NCI-H1436 treated with DMSO at 0.1 percent for 48 hours (cell line): ENCODE data around the gene PNPLA2.

Experiments
- DNase-seq: peaks from one replicate; lab custom pipeline; 2025; lab: John Stamatoyannopoulos, UW

PNPLA2 gene

DNA sequence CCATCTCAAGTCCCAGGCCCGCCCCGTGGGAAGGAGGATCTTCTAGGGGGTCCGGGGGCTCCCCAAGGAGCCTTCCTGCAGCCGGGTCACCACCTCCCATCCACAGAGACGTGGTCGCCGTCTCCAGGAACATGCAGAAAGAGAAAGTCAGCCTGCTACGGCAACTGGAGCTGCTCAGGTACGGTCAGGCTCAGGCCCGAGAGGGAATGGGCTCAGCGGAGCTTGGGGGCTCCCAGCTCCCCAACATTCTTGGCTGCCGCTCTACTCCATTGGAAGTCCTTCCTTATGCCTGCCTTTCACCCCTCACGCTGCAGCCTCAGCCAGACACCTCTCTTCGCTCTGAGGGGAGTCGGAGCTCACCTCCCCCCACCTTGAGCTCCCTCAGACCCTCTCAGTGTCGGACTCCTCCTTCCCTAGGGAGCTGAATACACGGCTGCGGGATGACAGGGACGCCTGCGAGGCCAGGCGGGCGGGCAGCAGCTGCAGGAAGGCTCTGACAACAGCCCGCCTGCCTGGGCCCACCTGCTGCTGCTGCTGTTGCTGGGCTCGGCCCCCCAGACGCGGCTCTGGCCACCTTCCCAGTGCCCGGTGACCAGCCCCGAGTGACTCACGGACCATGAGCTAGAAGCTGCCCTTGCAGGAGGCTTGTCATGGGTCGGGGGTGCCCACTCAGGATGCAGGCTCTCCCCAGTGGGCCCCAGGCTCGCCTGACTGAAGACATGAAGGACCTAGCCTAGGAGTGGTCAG lies 12.6 kb downstream of the PNPLA2 start:
- no peak for DNase-seq

- no peak for DNase-seq
Measured at GRCh38 chr11:831961-832528, 13.3 kb downstream of the PNPLA2 start.

DNA sequence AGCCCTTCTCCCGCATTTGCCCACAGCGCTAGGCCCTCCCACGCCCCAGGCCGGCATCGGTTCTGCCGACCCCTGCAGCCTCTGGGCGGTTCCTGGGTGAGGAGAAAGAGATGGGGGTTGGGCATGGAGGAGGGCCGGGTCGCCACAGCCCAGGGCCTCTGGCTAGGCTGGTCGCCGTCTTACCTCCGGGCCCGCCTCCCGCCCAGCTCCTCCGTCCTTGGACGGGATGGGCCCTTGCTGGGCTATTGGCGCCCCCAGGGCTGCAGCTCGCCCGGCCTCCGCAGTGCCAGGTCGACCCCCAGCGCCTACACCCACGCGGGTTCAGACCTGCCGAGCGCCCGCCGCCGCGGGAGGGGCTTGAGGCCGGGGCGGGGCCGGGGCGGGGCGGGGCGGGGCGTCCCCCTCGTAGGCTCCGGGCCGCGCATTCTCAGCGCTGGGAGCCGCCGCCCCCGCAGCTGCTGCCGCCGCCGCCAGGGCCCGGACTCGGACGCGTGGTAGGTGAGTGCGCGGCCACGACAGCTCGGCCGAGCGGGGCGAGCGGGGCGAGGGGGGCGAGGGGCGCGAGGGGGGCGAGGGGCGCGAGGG lies 13.9 kb downstream of the PNPLA2 start, which contains the start of gene CD151:
TSS of gene CD151 (plus strand) at position 424 of the 585 bp plus-strand sequence. CDS start 3,118 bp downstream, outside the sequence.
- DNase-seq, result no peak

- DNase-seq, result no peak
Measured at GRCh38 chr11:833114-833791, 14.5 kb downstream of the PNPLA2 start.

DNA sequence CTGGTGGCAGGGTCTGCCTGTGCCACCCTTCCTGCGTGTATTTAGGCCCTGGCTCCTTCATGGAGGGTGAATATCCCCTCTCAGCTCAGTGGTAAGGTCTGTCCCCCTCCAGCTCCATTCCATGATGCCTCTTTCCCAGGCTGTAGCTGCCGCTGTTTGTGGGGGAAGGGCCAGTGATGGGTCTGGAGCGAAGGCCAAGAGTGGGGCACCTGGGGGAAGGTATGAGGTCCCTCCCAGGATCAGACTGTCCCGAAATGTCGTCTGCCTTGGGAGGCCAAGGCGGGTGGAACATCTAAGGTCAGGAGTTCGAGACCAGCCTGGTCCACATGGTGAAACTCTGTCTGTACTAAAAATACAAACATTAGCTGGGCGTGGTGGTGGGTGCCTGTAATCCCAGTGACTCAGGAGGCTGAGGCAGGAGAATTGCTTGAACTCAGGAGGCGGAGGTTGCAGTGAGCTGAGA lies 15.2 kb downstream of the PNPLA2 start:
- no peak for DNase-seq

DNA sequence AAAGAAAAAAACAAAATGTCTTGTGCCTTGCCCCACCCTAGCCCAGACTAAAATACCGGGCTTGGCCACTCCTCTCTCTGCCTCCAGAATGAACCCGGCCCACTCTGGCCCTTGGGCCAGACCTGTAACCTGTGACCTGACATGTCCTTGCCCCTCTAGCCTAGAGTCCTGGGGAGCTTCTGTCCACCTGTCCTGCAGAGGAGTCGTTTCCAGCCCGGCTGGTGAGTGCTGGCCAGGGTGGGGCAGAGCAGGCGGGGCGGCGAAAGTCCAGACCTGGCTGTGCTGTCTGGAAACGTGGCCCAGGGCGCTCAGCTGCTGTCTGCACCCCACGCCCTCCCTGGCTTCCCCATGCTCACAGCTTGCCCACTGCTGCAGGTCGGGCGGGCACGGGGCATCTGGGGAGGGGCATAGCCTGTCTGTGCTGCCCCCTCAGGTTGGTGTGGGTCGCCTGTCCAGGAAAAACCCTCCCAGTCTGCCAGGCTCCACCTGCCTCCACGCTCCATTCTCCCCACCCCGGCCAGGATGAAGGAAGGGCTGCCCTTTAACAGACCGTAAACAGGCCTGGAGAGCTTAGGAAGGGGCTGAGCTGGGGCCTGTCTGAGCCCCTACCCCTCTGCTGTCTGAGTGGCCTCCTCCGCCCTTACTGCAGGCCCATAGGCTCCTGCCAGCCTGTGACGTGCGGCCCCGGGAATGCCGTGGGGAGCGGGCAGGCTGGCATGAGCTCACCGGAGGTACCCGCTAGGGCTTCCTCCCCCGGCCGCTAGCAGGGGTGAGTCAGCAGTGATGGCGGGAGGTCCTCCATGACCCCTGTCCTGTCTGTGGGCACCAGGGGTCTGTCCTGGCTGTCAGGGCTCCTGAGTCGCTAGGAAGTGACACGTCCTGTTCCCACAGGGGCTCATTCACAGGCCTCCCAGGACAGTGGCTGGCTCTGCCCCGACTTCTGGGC lies 15.9 kb downstream of the PNPLA2 start:
- DNase-seq, result no peak

GRCh38 chr11:836274-836673 lies 17.6 kb downstream of the PNPLA2 start:
- DNase-seq, result no peak

DNA sequence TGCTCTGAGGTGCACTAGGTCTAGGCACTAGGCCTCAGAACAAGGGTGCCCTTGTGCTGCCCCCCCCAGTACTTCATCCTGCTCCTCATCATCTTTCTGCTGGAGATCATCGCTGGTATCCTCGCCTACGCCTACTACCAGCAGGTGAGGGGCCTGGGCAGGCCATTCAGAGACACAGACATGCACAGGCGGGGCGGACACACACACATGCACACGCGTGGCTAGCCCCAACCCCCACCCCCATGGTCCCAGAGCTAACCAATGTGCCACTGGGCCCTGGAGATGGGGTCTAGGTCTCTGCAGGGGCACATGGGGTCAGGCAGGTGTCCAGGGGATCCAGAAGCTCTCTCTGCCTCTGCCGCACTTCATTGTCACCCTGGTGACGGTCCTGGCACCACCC lies 18.0 kb downstream of the PNPLA2 start:
- no peak for DNase-seq

DNA sequence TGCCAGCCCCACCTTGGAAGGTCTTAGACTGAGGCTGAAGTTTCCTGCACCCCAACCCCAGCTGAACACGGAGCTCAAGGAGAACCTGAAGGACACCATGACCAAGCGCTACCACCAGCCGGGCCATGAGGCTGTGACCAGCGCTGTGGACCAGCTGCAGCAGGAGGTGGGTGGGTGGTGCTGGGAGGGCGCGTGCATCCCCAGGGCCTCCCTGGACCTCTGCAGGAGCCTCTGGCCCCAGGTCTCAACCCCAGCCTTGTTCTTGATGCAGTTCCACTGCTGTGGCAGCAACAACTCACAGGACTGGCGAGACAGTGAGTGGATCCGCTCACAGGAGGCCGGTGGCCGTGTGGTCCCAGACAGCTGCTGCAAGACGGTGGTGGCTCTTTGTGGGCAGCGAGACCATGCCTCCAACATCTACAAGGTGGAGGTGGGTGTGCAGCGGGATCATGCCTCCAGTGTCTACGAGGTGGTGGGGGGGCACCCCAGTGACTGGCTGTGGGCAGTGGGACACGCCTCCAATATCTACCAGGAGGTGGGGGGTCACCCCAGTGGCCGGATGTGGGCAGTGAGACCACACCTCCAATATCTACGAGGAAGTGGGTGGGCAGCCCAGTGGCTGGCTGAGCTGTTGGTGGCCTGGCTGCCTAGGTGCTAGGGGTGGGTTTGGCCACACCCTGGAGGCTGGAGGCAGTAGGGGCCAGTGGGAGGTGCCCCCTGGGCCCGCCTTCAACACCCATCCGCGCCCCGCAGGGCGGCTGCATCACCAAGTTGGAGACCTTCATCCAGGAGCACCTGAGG lies 18.7 kb downstream of the PNPLA2 start:
- DNase-seq, result no peak

GRCh38 chr11:837990-838307 lies 19.2 kb downstream of the PNPLA2 start:
- DNase-seq, result no peak

GRCh38 chr11:838441-839279 lies 19.9 kb downstream of the PNPLA2 start:
- no peak for DNase-seq

GRCh38 chr11:839280-839623 lies 20.5 kb downstream of the PNPLA2 start:
- no peak for DNase-seq

DNA sequence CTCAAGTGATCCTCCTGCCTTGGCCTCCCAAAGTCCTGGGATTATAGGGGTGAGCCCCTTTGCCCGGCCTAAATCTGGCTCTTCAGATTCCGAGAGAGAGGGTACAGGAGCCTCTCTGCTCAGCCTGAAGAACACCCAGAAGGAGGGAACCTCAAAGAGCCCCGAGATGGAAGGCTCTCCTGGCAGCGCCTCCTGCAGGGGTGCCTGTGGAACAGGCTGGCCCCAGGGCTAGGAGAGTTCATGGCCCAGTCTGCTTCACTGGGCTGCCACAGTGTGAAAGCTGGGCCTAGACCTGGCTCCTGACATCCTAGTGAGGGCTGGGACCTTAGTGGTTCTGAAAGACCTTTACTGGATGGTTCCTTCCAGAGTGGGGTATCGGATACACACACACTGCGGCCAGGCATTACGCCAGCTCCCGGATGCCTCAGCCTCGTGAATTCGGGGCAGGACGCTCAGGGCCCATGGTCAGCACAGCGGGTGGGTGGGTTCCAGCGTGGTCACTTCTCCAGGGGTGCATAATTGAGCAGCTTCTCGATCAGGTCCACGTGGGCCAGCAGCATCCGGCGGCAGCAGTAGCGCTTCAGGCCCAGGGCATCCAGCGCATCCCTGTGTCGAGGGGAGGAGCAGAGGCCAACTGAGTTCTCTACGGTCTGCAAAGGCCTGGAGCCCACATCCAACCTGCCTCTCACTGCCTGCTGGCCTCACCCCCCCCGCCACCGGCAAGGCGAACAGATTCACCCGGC lies 21.3 kb downstream of the PNPLA2 start:
- no peak for DNase-seq

DNA sequence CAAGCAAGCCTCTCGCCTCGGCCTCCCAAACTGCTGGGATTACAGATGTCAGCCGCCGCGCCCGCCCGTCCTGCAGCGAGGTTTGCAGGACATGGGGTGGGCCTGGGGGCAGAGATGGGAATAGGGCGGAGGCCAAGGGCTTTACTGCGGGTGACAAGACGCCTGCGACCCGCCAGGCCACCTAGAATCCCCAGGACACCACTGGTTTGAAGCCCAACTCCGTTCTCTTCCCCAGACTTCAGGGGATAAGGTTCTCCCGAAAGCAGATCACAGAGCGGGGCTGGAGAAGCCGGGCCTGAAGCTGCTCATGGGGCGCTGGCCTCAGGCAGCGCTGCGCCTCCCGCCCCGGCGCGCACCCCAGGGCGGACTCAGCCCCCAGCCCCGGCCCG lies 23.3 kb downstream of the PNPLA2 start:
- no peak for DNase-seq

DNA sequence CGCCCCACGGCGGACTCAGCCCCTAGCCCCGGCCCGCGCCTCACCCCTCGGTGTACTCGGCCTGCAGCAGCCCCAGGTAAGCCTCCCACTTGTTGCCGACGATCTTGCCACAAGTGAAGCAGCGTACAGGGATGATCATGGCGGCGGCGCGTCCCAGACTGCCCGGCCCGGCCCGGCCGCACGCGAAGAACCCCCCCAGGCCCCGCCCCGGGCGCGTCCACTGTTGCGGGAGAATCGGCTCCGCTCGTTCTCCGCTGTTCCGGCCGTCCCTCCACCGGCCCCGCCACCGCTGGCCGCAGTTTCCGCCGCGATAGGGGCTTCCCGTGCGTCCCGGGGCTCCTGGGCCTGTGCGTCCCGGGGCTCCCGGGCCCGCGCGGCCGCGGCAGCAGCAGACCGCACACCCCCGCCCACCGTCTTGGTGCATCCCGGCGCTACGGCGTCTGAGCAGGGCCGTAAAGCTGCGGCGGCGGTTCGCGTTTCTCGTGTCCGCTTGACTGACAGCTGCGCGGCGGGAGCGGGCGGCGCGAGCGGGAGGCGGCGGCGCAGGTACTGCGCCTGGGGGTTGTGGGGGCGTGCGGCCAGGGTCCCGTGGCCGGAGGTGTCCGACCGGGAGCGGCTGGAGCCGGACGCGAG lies 23.8 kb downstream of the PNPLA2 start, which contains the start of the genes POLR2L and TSPAN4:
TSS of gene POLR2L (minus strand) at position 160 of the 633 bp plus-strand sequence. CDS start at position 139, 21 bp downstream.
TSS of gene TSPAN4 (plus strand) at position 483 of the 633 bp plus-strand sequence. CDS start 7,453 bp downstream, outside the sequence.
- DNase-seq, result no peak

- DNase-seq, result no peak
Measured at GRCh38 chr11:843086-843734, 24.5 kb downstream of the PNPLA2 start.

DNA sequence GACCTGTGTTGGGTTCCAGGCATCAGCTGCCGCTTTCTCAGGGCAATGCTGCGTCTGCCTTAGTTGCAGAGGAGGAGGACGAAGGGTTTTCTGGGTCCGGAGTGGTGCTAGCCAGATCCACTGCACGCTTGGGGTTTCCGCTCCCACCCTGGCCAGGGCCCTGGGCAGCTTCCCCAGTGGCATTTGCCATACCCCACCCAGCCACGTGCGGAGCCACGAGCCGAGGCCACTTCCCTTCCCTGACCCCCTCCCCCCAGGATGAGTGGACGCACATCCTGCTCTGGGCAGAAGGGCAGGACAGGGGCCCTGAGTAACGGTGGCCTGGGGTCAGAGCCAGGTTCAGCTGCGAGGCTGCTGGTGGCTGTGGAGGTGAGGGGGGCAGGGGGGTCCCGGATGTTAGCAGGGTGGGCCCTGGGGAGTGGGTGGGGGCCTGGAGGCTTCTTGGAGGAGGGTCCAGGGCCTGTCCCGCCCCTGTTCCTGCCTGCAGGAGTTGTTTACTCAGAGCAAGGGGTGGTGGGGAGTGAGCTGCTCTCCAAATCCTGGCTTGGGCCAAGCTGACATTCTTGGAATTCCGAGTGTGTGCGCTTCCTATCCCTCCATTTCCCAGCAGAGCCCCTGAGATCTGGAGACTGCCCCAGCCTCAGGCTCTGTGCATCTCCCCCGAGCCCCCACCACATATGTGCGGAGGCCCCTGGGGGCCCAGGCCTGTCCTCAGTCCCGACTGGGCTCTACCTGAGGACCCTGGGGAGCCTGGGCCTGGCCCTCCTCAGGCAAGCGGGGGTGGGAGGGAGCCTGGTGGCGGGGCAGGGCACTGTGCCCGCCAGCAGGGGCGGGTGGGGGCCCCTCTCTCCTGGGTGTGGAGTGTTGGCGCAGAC lies 25.3 kb downstream of the PNPLA2 start:
- no peak for DNase-seq
